Activated CD8-positive, alpha-beta memory T cell treated with anti-CD3 and anti-CD28 coated beads, Interleukin-2, amount 10 ng/mL, durations not matched to agents 7 days and 5 days (primary cell): ENCODE measurements around the gene CLK4. TPM values are rescaled to one million over a fixed set of nuclear protein-coding genes. Genes with fewer than 3 reads are reported as not detected.

Experiments used
- ATAC-seq: fragments of 150-1000 bp; cut with Tn5 transposase; one replicate; pipeline ENCODE4 v1.10.0; 2021; ENCODE audit warnings: moderate library complexity
- CTCF ChIA-PET: fragments of 350-600 bp; sonication (Branson Sonifier 250); formaldehyde crosslinking; loops from one replicate; lab custom pipeline; 2021; ENCODE audit warnings: antibody characterized with exemption; lab: Charles Lee
- DNase-seq: peaks from one replicate; pipeline ENCODE4 v3.0.0-alpha.2; 2020
- H3K27ac Mint-ChIP-seq: one replicate; pipeline ENCODE4 v1.8.0; 2021; ENCODE audit warnings: mild to moderate bottlenecking, mixed read lengths
- H3K27me3 Mint-ChIP-seq: one replicate; pipeline ENCODE4 v1.8.0; 2021; ENCODE audit warnings: mixed read lengths
- H3K36me3 Mint-ChIP-seq: one replicate; pipeline ENCODE4 v1.8.0; 2021; ENCODE audit warnings: mild to moderate bottlenecking, mixed read lengths
- H3K4me1 Mint-ChIP-seq: one replicate; pipeline ENCODE4 v1.8.0; 2021; ENCODE audit warnings: mixed read lengths
- H3K4me3 Mint-ChIP-seq: one replicate; pipeline ENCODE4 v1.8.0; 2021; ENCODE audit warnings: mild to moderate bottlenecking, moderate library complexity, mixed read lengths
- H3K9me3 Mint-ChIP-seq: one replicate; pipeline ENCODE4 v1.8.0; 2022; ENCODE audit warnings: low read depth, mixed read lengths
- total RNA-seq, 2 experiments: library from RNA; stranded (reverse); gene quantifications; one replicate each; pipeline ENCODE4 v1.2.3, GENCODE V29; 2021

CLK4 gene
- total RNA-seq, 2 experiments from 2014 or later: 25.2 to 29.4 TPM

- CTCF ChIA-PET: no interaction called here
- no peak for DNase-seq
- Mint-ChIP-seq H3K9me3 (peaks cover 4% of the 10 kb centered on the region), H3K36me3 (no peaks in the 10 kb centered on the region), H3K27me3 (peaks cover 39% of the 10 kb centered on the region), H3K4me1 (no peaks in the 10 kb centered on the region), H3K27ac (no peak overlapping the region), H3K4me3 (no peak overlapping the region)
- no peak for ATAC-seq
Measured at GRCh38 chr5:178573216-178573615, 53.6 kb downstream of the CLK4 start.

GRCh38 chr5:178572617-178573016 is 54.2 kb downstream of the CLK4 start:
- CTCF ChIA-PET: no interaction called here
- H3K36me3 Mint-ChIP-seq: no peaks in the 10 kb centered on the region
- H3K27ac Mint-ChIP-seq: no peak overlapping the region
- H3K9me3 Mint-ChIP-seq: peaks cover 4% of the 10 kb centered on the region
- peaks cover 34% of the 10 kb centered on the region for H3K27me3 Mint-ChIP-seq
- no peaks in the 10 kb centered on the region for H3K4me1 Mint-ChIP-seq
- no peak for ATAC-seq
- no peak overlapping the region for H3K4me3 Mint-ChIP-seq
- DNase-seq: no peak

GRCh38 chr5:178569485-178569884 is 57.4 kb downstream of the CLK4 start:
- CTCF ChIA-PET: interaction anchor here (0.8 kb wide), 1 partner anchor 334 kb away, joined by 3 read pairs; no protein-coding TSS in a partner anchor
- ATAC-seq (no peak), DNase-seq (no peak)
- Mint-ChIP-seq H3K4me1 (no peaks in the 10 kb centered on the region), H3K4me3 (no peak overlapping the region), H3K36me3 (no peaks in the 10 kb centered on the region), H3K9me3 (peaks cover 4% of the 10 kb centered on the region), H3K27ac (no peak overlapping the region), H3K27me3 (peaks cover 30% of the 10 kb centered on the region)

- Mint-ChIP-seq H3K9me3 (no peaks in the 10 kb centered on the region), H3K4me1 (no peaks in the 10 kb centered on the region), H3K27ac (no peak overlapping the region), H3K27me3 (peaks cover 32% of the 10 kb centered on the region), H3K4me3 (no peak overlapping the region), H3K36me3 (no peaks in the 10 kb centered on the region)
- CTCF ChIA-PET: no interaction called here
- ATAC-seq (no peak), DNase-seq (no peak)
Measured at GRCh38 chr5:178564811-178565550, 61.9 kb downstream of the CLK4 start.

- H3K27me3 Mint-ChIP-seq: peaks cover 32% of the 10 kb centered on the region
- H3K4me3 Mint-ChIP-seq: no peak overlapping the region
- CTCF ChIA-PET: no interaction called here
Measured at GRCh38 chr5:178564397-178564796, 62.5 kb downstream of the CLK4 start.

GRCh38 chr5:178563621-178564020 is 63.2 kb downstream of the CLK4 start:
- no peaks in the 10 kb centered on the region for H3K9me3 Mint-ChIP-seq
- peaks cover 34% of the 10 kb centered on the region for H3K27me3 Mint-ChIP-seq
- no peaks in the 10 kb centered on the region for H3K36me3 Mint-ChIP-seq
- no peak overlapping the region for H3K27ac Mint-ChIP-seq
- ATAC-seq (no peak), DNase-seq (no peak)
- H3K4me3 Mint-ChIP-seq: no peak overlapping the region
- no peaks in the 10 kb centered on the region for H3K4me1 Mint-ChIP-seq
- CTCF ChIA-PET: no interaction called here

More at GRCh38 chr5:178564397-178564796, 62.5 kb downstream of the CLK4 start:
- H3K36me3 Mint-ChIP-seq: no peaks in the 10 kb centered on the region
- DNase-seq (no peak), ATAC-seq (no peak)
- H3K4me1 Mint-ChIP-seq: no peaks in the 10 kb centered on the region
- H3K27ac Mint-ChIP-seq: no peak overlapping the region
- H3K9me3 Mint-ChIP-seq: no peaks in the 10 kb centered on the region

GRCh38 chr5:178561746-178562264 is 65.0 kb downstream of the CLK4 start:
- no peaks in the 10 kb centered on the region for H3K36me3 Mint-ChIP-seq
- ATAC-seq: no peak
- CTCF ChIA-PET: no interaction called here

GRCh38 chr5:178560911-178561310 is 65.9 kb downstream of the CLK4 start:
- CTCF ChIA-PET: no interaction called here
- Mint-ChIP-seq H3K4me3 (no peak overlapping the region), H3K36me3 (no peaks in the 10 kb centered on the region)

More at GRCh38 chr5:178561746-178562264, 65.0 kb downstream of the CLK4 start:
- no peak for DNase-seq
- H3K27me3 Mint-ChIP-seq: peaks cover 30% of the 10 kb centered on the region
- H3K9me3 Mint-ChIP-seq: no peaks in the 10 kb centered on the region
- H3K4me3 Mint-ChIP-seq: no peak overlapping the region
- no peak overlapping the region for H3K27ac Mint-ChIP-seq
- H3K4me1 Mint-ChIP-seq: no peaks in the 10 kb centered on the region

GRCh38 chr5:178557416-178557815 is 69.4 kb downstream of the CLK4 start:
- CTCF ChIA-PET: no interaction called here
- ATAC-seq (no peak), DNase-seq (no peak)
- H3K9me3 Mint-ChIP-seq: no peaks in the 10 kb centered on the region
- H3K4me1 Mint-ChIP-seq: no peaks in the 10 kb centered on the region
- no peak overlapping the region for H3K27ac Mint-ChIP-seq
- H3K27me3 Mint-ChIP-seq: peaks cover 15% of the 10 kb centered on the region
- no peaks in the 10 kb centered on the region for H3K36me3 Mint-ChIP-seq
- H3K4me3 Mint-ChIP-seq: no peak overlapping the region

More at GRCh38 chr5:178560911-178561310, 65.9 kb downstream of the CLK4 start:
- H3K27me3 Mint-ChIP-seq: peaks cover 30% of the 10 kb centered on the region
- no peak for DNase-seq
- H3K4me1 Mint-ChIP-seq: no peaks in the 10 kb centered on the region
- no peak for ATAC-seq
- no peaks in the 10 kb centered on the region for H3K9me3 Mint-ChIP-seq
- no peak overlapping the region for H3K27ac Mint-ChIP-seq

- ATAC-seq: no peak
- Mint-ChIP-seq H3K27ac (no peak overlapping the region), H3K9me3 (no peaks in the 10 kb centered on the region), H3K27me3 (peaks cover 18% of the 10 kb centered on the region), H3K4me1 (no peaks in the 10 kb centered on the region), H3K4me3 (no peak overlapping the region), H3K36me3 (no peaks in the 10 kb centered on the region)
- CTCF ChIA-PET: no interaction called here
- no peak for DNase-seq
Measured at GRCh38 chr5:178555771-178556211, 71.1 kb downstream of the CLK4 start.

- no peaks in the 10 kb centered on the region for H3K4me1 Mint-ChIP-seq
- no peaks in the 10 kb centered on the region for H3K36me3 Mint-ChIP-seq
- no peaks in the 10 kb centered on the region for H3K9me3 Mint-ChIP-seq
- DNase-seq (no peak), ATAC-seq (no peak)
- H3K27me3 Mint-ChIP-seq: peaks cover 18% of the 10 kb centered on the region
- no peak overlapping the region for H3K4me3 Mint-ChIP-seq
- CTCF ChIA-PET: no interaction called here
- H3K27ac Mint-ChIP-seq: no peak overlapping the region
Measured at GRCh38 chr5:178555005-178555404, 71.8 kb downstream of the CLK4 start.

- DNase-seq (no peak), ATAC-seq (no peak)
- Mint-ChIP-seq H3K4me1 (no peaks in the 10 kb centered on the region), H3K36me3 (no peaks in the 10 kb centered on the region), H3K9me3 (no peaks in the 10 kb centered on the region), H3K27ac (no peak overlapping the region), H3K27me3 (peaks cover 18% of the 10 kb centered on the region), H3K4me3 (no peak overlapping the region)
- CTCF ChIA-PET: no interaction called here
Measured at GRCh38 chr5:178554311-178554710, 72.5 kb downstream of the CLK4 start.

- H3K4me3 Mint-ChIP-seq: no peak overlapping the region
- no peaks in the 10 kb centered on the region for H3K9me3 Mint-ChIP-seq
- no peaks in the 10 kb centered on the region for H3K36me3 Mint-ChIP-seq
- H3K27ac Mint-ChIP-seq: no peak overlapping the region
- no peak for ATAC-seq
- H3K4me1 Mint-ChIP-seq: no peaks in the 10 kb centered on the region
- DNase-seq: no peak
- CTCF ChIA-PET: no interaction called here
- peaks cover 14% of the 10 kb centered on the region for H3K27me3 Mint-ChIP-seq
Measured at GRCh38 chr5:178553517-178553916, 73.3 kb downstream of the CLK4 start.
